ENCODE measurements around the gene TYR.

DNA sequence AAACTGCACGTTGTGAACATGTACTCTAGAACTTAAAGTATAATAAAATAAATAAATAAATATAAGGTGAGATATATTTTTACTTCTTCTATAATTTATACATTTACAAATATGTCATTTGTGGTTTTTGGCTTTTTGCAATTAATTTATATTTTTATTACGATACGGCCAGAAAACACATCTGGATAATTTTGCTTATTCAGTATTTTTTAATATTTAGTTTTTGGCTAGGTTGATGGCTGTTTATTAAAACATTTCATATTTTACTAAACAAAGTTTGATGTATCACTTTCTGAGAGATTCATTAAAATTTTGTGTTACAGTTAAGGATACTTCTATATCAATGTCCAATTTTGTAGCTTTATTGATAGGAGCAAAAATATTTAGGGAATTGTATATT is 15.7 kb upstream of the TYR start:
- TF ChIP-seq GLIS3 (CRISPR knock-in tag; IDR thresholded peaks at IDR 0.05) (no peak), ESRRG (CRISPR knock-in tag; IDR thresholded peaks at IDR 0.05) (no peak), CSRNP3 (CRISPR knock-in tag; IDR thresholded peaks at IDR 0.05) (no peak), ZNF8 (CRISPR knock-in tag; IDR thresholded peaks at IDR 0.05) (no peak), ZFP30 (CRISPR knock-in tag; IDR thresholded peaks at IDR 0.05) (no peak), ZNF565 (CRISPR knock-in tag; conservative IDR thresholded peaks at IDR 0.05; ENCODE audit: low read depth) (no peak), BACH2 (CRISPR knock-in tag; IDR thresholded peaks at IDR 0.05; ENCODE audit: borderline replicate concordance) (no peak)
- TF ChIP-seq, protein P1, sequence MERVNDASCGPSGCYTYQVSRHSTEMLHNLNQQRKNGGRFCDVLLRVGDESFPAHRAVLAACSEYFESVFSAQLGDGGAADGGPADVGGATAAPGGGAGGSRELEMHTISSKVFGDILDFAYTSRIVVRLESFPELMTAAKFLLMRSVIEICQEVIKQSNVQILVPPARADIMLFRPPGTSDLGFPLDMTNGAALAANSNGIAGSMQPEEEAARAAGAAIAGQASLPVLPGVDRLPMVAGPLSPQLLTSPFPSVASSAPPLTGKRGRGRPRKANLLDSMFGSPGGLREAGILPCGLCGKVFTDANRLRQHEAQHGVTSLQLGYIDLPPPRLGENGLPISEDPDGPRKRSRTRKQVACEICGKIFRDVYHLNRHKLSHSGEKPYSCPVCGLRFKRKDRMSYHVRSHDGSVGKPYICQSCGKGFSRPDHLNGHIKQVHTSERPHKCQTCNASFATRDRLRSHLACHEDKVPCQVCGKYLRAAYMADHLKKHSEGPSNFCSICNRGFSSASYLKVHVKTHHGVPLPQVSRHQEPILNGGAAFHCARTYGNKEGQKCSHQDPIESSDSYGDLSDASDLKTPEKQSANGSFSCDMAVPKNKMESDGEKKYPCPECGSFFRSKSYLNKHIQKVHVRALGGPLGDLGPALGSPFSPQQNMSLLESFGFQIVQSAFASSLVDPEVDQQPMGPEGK (CRISPR knock-in tag; IDR thresholded peaks at IDR 0.05; ENCODE audit: borderline replicate concordance), result no peak
